Vagina (tissue), 2 donors: ENCODE data around the gene CACNA1C.

Experiments
- POLR2A ChIP-seq, 2 donors: fragments of 450-650 bp; IDR thresholded peaks; one replicate each; pipeline ENCODE4 v1.6.1; 2017; ENCODE audit warnings: antibody characterized with exemption in 2 of 2, mild to moderate bottlenecking in 2 of 2, moderate library complexity in 2 of 2
- POLR2AphosphoS5 ChIP-seq, 2 donors: sonication (generic); formaldehyde crosslinking; IDR thresholded peaks; one replicate each; pipeline ENCODE4 v1.9.0; 2017; ENCODE audit warnings: antibody characterized with exemption in 2 of 2, mild to moderate bottlenecking in 2 of 2, low read depth in 1 of 2; ENCODE audit not compliant: insufficient read depth in 1 of 2
- TF ChIP-seq, protein P1 (sequence below), 3 experiments: fragments of 450-650 bp in 2 of 3; fragments of 200-600 bp in 1 of 3; sonication (generic) in 1 of 3; IDR thresholded peaks; one replicate each; pipeline ENCODE4 v1.5.1; 2017 to 2019; ENCODE audit warnings: antibody characterized with exemption in 3 of 3, mild to moderate bottlenecking in 2 of 3, moderate library complexity in 2 of 3

DNA sequence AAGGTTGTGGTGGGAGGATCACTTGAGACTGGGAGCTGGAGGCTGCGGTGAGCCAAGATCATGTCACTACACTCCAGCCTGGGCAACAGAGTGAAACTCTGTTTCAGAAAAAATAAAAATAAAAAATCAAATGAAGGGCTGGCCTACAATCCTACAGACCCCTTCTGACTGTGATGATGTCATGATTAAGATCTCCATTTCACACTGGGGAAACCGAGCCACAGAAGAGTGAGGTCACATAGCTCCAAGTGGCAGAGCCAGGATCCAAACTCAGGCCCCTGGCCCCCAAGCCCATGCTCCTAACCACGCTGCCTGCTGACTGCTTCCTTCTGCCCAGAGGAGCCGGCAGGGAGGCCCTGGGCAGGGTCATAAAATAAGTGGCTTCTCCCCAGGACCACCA lies 483.9 kb downstream of the CACNA1C start:
- TF ChIP-seq, protein P1, sequence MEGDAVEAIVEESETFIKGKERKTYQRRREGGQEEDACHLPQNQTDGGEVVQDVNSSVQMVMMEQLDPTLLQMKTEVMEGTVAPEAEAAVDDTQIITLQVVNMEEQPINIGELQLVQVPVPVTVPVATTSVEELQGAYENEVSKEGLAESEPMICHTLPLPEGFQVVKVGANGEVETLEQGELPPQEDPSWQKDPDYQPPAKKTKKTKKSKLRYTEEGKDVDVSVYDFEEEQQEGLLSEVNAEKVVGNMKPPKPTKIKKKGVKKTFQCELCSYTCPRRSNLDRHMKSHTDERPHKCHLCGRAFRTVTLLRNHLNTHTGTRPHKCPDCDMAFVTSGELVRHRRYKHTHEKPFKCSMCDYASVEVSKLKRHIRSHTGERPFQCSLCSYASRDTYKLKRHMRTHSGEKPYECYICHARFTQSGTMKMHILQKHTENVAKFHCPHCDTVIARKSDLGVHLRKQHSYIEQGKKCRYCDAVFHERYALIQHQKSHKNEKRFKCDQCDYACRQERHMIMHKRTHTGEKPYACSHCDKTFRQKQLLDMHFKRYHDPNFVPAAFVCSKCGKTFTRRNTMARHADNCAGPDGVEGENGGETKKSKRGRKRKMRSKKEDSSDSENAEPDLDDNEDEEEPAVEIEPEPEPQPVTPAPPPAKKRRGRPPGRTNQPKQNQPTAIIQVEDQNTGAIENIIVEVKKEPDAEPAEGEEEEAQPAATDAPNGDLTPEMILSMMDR (IDR thresholded peaks at IDR 0.05): no peak
- no peak for TF ChIP-seq POLR2AphosphoS5 (IDR thresholded peaks at IDR 0.05; ENCODE audit: insufficient read depth in 1 of 2, low read depth in 1 of 2)
- TF ChIP-seq POLR2A (IDR thresholded peaks at IDR 0.05): no peak
